HG03066 (cell line): Measurements from ENCODE around the gene RP9.
A peak's percentile ranks its signal among the peaks of the same experiment; 100 is the strongest.

Source experiments
- ATAC-seq: cut with Tn5 transposase; IDR thresholded peaks from one replicate; pipeline ENCODE4 v1.9.1; 2021; ENCODE audit warnings: low read depth; ENCODE audit not compliant: unreplicated experiment

The RP9 gene

GRCh38 chr7:33109005-33109757 lies at the start of gene RP9:
Gene RP9 (minus strand): TSS chr7:33109404. CDS start chr7:33109372, 32 bp downstream.
- peak; percentile 84 for ATAC-seq

GRCh38 chr7:33157781-33158180 lies 48.6 kb upstream of the RP9 start:
- ATAC-seq, result no peak

DNA sequence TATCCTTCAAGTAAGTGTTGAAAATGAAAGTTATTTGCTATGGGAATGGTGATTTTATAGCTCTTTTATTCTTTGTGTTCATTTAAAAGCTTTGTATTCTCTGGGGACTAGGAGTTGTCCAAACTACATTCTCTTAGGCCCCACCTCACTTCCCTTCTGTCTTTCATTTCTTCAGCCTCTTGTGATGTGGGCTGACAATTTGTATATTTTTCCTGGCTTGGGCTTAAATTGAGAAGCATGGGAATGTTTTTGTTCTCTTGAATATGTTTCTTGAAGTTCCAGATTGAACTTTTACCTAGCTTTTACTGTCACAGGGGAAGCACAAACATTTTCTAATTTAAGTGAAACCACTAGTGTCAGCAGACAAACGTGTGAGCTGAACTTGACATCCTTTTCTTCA lies 48.1 kb upstream of the RP9 start:
- no peak for ATAC-seq

DNA sequence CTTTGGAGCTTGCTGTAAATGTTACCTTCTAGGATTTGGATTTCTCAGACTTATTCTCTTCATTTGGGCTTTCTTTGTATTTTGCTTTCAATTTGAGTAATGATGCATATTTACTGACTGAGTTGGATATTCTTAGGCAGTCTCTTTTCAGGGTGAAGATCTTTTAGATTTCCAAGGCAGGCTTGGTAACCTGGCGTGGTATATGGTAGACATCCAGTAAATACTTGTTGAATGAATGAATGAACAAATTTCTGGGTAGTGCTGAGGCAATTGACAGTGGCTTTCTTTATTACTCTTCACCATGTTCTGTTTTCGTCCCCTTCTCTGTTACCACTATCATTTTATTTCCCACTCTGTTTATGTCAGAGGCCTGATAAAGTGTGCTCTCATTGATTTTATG lies 47.2 kb upstream of the RP9 start:
- no peak for ATAC-seq

DNA sequence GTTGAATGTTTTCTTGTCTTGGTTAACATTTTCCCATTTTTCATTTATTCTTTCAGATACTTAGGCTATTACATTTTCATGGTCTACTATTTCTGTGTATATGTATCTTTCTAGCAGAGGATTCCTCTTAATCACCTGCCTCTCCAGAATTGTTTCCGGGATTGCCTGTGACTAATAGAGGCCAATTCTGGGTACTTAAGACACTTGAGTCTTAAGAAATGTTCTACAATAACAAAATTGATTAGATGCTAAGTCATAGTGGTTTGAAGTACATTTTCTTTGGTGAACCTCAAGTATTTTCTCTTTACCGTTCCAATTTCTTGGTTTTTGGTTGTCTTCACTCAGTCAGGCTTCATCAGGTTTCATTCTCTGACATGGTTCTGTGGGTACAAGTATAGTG lies 46.6 kb upstream of the RP9 start:
- ATAC-seq, result no peak

- no peak for ATAC-seq
Measured at GRCh38 chr7:33152087-33152486, 42.9 kb upstream of the RP9 start.

DNA sequence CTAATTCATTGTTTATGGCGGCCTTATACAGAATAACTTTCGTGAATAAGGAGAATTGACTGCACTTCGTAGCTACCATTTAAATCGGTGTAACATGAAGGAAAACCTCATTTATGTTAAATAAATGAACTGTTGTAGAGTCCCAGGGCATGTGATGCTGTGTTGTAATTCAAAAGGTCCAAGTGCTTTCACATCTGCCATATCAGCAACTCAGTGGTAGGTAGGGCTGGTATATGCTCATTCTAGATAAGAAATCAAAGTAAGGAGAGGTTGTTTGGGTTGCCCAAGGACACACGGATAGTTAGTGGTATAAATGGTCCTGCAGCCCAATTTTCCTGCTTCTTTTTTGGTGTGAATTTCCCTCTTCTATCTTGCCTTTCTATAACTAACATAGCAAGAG lies 36.0 kb upstream of the RP9 start:
- no peak for ATAC-seq

GRCh38 chr7:33143996-33144718 lies 35.0 kb upstream of the RP9 start:
- no peak for ATAC-seq

DNA sequence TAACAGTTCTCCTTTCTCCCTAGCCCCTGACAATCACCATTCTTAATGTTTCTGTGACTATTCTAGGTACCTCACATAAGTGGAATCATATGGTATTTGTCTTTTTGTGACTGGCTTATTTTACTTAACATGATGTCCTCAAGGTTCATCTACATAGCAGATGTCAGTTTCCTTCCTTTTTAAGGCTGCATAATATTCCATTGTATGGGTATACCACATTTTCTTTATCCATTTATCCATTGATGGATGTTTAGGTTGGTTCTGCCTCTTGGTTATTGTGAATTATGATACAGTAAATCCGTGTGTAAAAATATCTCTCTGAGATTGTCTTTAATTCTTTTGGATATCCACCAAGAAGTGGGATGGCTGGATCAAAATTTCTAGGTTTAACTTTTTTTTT lies 33.4 kb upstream of the RP9 start:
- ATAC-seq, result no peak

GRCh38 chr7:33137103-33137502 lies 27.9 kb upstream of the RP9 start:
- ATAC-seq, result no peak

GRCh38 chr7:33130184-33130583 lies 21.0 kb upstream of the RP9 start:
- ATAC-seq, result no peak

- no peak for ATAC-seq
Measured at GRCh38 chr7:33129806-33130153, 20.6 kb upstream of the RP9 start.

DNA sequence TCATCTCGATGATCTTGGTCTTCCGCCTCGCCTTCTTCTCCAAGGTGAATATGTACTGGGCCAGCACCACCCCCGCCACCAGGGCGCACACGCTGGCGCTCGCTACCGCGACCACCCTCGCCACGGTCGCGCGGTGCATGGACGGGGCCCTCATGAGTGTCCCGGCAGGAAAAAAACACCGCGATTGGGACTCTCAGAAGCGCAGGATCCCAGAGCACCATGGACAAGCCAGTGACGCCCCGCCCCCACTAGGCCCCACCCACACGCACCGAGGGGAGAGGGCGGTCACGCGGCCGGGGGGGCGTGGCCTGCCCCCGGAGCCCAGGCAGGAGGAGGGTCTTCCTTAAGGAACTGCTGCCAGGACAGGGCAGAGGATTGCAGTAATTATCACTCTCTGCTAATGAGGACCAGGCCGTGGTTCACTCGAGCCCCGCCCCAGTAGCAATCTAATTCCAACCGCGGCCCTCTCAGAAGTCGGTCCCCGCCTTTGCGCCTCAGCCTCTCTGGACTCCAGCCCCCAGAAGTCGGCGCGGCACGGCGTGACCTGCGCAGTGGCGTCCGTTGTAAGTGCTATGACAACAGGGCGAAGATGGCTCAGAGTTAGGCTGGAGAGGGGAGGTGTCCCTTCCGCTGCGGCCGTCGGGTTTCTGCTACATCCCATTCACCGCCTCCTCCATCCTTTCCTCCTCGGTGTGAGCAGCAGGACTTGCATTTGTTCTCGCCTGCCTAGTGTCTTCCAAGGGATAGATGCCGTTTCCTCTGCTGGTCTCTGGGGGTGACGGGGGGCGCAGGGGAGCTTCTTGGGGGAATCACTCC lies 20.0 kb upstream of the RP9 start, which contains the start of gene BBS9:
Gene BBS9 (plus strand): TSS at position 575 of the 816 bp plus-strand sequence. CDS start 16,689 bp downstream, outside the sequence.
- ATAC-seq, result peak; percentile 100

DNA sequence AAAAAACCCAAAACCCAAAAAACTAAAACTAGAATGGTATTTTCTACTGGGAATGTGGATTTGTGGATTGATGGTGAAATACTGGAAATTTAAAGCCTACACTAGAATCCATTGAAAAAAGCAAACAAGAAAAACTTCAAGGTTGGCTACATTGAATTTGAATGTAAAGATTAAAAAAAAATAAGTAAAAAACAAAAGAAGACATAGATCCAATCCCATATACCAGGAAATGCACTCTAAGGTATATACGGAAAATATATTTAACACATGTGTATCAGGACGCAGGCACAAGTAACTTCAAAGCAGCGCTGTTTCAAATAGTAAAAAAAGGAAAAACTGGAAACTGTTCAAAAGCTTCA lies 19.4 kb upstream of the RP9 start:
- ATAC-seq, result no peak

DNA sequence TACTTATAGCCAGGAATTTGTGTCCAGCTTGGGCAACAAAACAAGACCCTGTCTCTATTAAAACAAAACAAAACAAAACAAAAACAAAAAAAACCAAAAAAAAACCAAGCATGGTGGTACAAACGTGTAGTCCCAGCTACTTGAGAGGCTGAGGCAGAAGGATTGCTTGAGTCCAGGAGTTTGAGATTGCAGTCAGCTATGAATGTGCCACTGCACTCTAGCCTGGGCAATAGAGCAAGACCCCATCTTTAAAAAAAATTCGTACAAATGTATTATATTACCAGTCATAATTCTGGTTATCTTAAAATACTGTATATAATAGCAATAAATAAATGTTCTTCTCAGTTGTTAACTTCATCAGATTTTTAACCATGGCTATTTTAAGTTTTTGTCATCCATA lies 17.9 kb upstream of the RP9 start:
- ATAC-seq, result no peak

- no peak for ATAC-seq
Measured at GRCh38 chr7:33118383-33118782, 9.2 kb upstream of the RP9 start.

- no peak for ATAC-seq
Measured at GRCh38 chr7:33114976-33115375, 5.8 kb upstream of the RP9 start.

DNA sequence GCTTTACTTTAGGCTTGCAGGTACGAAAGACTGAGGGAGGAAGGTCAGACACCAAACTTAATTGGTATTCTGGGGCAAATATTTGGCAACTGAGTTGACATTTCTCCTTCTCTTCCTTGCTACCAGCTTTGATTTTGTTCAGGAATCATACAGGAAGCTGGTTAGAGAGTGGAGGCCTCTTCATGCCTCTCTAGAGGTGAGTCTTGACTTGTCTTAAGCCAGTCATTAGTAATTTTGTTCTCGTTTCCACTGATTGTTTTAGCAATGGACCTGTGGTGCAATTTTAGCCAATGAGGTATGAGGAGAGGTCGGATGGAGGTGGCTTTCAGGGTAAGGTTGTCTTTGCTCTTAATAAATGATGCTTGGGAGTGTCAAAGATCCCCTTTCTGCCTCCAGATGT lies 2.4 kb upstream of the RP9 start:
- ATAC-seq, result no peak

- ATAC-seq, result no peak
Measured at GRCh38 chr7:33109758-33110238, 594 bp upstream of the RP9 start.

GRCh38 chr7:33108554-33109004 lies 625 bp downstream of the RP9 start:
- peak; percentile 7 for ATAC-seq
